ENCODE measurements around the gene HEPACAM.

GRCh38 chr11:124879493-124880289, 56.2 kb downstream of the HEPACAM start:
- TF ChIP-seq CTCF (IDR thresholded peaks at IDR 0.05), result no peak
- no peak for TF ChIP-seq POLR2A (IDR thresholded peaks at IDR 0.05)

Data from tibial nerve (tissue), 3 donors.